Testis (tissue), 3 donors: Measurements from ENCODE around the gene ETFA. TPM values are rescaled to one million over a fixed set of nuclear protein-coding genes. Genes with fewer than 3 reads are reported as not detected.
"Not testable (repeated sequence)": the region's sequence is repeated elsewhere in the genome, so short reads cannot be mapped to it uniquely, and the experiment has no call there.

Source experiments
- DNase-seq: peaks from one replicate; pipeline ENCODE4 v3.0.0-alpha.2; 2019
- H3K27ac ChIP-seq, 2 donors: fragments of 200-600 bp; sonication (generic); one replicate each; pipeline ENCODE4 v1.5.1; 2019
- H3K27me3 ChIP-seq: fragments of 200-600 bp; sonication (generic); one replicate; pipeline ENCODE4 v1.5.1; 2019
- H3K36me3 ChIP-seq: fragments of 200-600 bp; sonication (generic); one replicate; pipeline ENCODE4 v1.5.1; 2017; ENCODE audit warnings: low read depth; ENCODE audit errors: missing control alignments
- H3K4me1 ChIP-seq: fragments of 200-600 bp; sonication (generic); one replicate; pipeline ENCODE4 v1.5.1; 2019
- H3K4me3 ChIP-seq, 2 donors: fragments of 200-600 bp; sonication (generic); one replicate each; pipeline ENCODE4 v1.5.1; 2017 to 2019
- H3K9me3 ChIP-seq: fragments of 200-600 bp; sonication (generic); one replicate; pipeline ENCODE4 v1.5.1; 2017
- POLR2A ChIP-seq: fragments of 450-650 bp; IDR thresholded peaks from one replicate; pipeline ENCODE4 v1.6.1; 2017; ENCODE audit warnings: antibody characterized with exemption, mild to moderate bottlenecking, moderate library complexity
- WGBS, 2 donors: methylation state at CpG; one replicate each; pipeline ENCODE4 v1.1.5; 2018; 5-methylcytosine and 5-hydroxymethylcytosine counted together
- intact Hi-C: fragments of 100-400 bp; cut with DNase I; formaldehyde crosslinking; loops from one replicate; pipeline ENCODE4 v1.15.1; 2023; ENCODE audit warnings: low total_unique reads
- polyA plus RNA-seq: library from polyadenylated mRNA; stranded (reverse); fragments of 350-450 nt; fragmentation: Illumina TruSeq; extraction: RNeasy Lipid Tissue Mini Kit (QIAGEN cat#74804); gene quantifications from one replicate; pipeline ENCODE4 v1.2.3, GENCODE V29; 2014; ENCODE audit warnings: low read depth, low replicate concordance; ENCODE audit not compliant: insufficient read depth
- total RNA-seq, 2 donors: library from RNA; depleted of rRNA; stranded (reverse); fragments of >200 nt; gene quantifications; one replicate each; pipeline ENCODE4 v1.2.3, GENCODE V29; 2016
- TF ChIP-seq, protein P1 (sequence below), 3 experiments: fragments of 450-650 bp in 2 of 3; fragments of 200-600 bp in 1 of 3; sonication (generic) in 1 of 3; IDR thresholded peaks; one replicate each; pipeline ENCODE4 v1.5.1; 2016 to 2019; ENCODE audit warnings: antibody characterized with exemption in 3 of 3, mild to moderate bottlenecking in 2 of 3, moderate library complexity in 1 of 3

The ETFA gene
- total and polyA plus RNA-seq, 3 donors from 2014 or later: 58.3 to 72.7 (median 72.1) TPM

GRCh38 chr15:76278651-76279050, 32.6 kb downstream of the ETFA start:
- intact Hi-C loops: no loop called here
- Histone ChIP-seq H3K27ac (no peak overlapping the region), H3K36me3 (no peaks in the 10 kb centered on the region), H3K4me1 (no peaks in the 10 kb centered on the region), H3K4me3 (no peak overlapping the region), H3K9me3 (no peaks in the 10 kb centered on the region), H3K27me3 (no peaks in the 10 kb centered on the region)
- DNase-seq: no peak
- TF ChIP-seq, protein P1, sequence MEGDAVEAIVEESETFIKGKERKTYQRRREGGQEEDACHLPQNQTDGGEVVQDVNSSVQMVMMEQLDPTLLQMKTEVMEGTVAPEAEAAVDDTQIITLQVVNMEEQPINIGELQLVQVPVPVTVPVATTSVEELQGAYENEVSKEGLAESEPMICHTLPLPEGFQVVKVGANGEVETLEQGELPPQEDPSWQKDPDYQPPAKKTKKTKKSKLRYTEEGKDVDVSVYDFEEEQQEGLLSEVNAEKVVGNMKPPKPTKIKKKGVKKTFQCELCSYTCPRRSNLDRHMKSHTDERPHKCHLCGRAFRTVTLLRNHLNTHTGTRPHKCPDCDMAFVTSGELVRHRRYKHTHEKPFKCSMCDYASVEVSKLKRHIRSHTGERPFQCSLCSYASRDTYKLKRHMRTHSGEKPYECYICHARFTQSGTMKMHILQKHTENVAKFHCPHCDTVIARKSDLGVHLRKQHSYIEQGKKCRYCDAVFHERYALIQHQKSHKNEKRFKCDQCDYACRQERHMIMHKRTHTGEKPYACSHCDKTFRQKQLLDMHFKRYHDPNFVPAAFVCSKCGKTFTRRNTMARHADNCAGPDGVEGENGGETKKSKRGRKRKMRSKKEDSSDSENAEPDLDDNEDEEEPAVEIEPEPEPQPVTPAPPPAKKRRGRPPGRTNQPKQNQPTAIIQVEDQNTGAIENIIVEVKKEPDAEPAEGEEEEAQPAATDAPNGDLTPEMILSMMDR (IDR thresholded peaks at IDR 0.05): no peak
- TF ChIP-seq POLR2A: no peak
- 60 to 76% methylated on average over 1 of the region's 1 CpG for WGBS, 2 donors

DNA sequence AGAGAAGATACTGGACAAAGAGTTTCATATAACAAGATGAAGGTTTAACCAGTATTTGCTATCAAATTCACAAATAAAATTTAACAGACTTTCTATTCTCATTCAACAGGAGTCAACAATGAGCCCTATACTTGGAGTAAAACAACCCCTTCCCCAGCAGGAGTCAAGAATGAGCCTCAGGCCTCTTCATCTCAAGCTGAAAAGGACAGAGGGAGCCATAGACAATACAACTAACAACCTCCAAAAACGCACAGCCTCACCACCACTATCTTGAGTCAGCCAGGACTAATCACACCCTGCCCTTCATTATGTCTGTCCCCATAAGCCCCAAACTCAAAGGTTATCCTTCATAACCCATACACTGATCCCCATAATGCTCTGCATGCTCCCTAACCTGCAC, 36.4 kb downstream of the ETFA start:
- Histone ChIP-seq H3K9me3 (no peaks in the 10 kb centered on the region), H3K4me3 (no peak overlapping the region), H3K36me3 (no peaks in the 10 kb centered on the region), H3K4me1 (no peaks in the 10 kb centered on the region), H3K27me3 (no peaks in the 10 kb centered on the region), H3K27ac (no peak overlapping the region)
- TF ChIP-seq POLR2A: no peak
- TF ChIP-seq, protein P1 (IDR thresholded peaks at IDR 0.05): no peak
- intact Hi-C loops: no loop called here
- DNase-seq: no peak
- WGBS, 2 donors: 83 to 94% methylated on average over 1 of the region's 1 CpG

DNA sequence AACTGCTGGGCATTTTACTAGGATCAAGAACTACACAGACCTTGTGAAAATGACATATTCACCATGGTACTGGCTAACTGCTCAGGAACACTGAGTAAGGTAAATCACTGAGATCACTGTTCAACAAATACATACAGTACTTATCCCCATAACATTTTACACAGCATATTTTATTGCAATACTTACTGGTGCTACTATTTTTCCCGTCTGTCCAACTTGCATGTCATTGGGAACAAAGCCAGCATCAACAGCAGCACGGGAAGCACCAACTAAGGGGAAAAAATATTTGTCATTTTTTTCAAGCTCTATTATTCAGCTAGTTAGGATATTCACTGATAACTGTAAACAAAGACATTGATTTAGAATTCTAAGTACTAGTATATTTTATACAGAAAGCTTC, 37.0 kb downstream of the ETFA start:
- H3K4me1 ChIP-seq: no peaks in the 10 kb centered on the region
- no peak overlapping the region for H3K4me3 ChIP-seq
- WGBS, 2 donors: 21 to 32% methylated on average over 2 of the region's 2 CpGs
- intact Hi-C loops: no loop called here
- no peak overlapping the region for H3K27ac ChIP-seq
- H3K36me3 ChIP-seq: no peaks in the 10 kb centered on the region
- no peak for TF ChIP-seq POLR2A
- TF ChIP-seq, protein P1 (IDR thresholded peaks at IDR 0.05): no peak
- H3K9me3 ChIP-seq: no peaks in the 10 kb centered on the region
- no peaks in the 10 kb centered on the region for H3K27me3 ChIP-seq
- no peak for DNase-seq

GRCh38 chr15:76270876-76271275, 40.4 kb downstream of the ETFA start:
- Histone ChIP-seq H3K27ac (no peak overlapping the region), H3K27me3 (no peaks in the 10 kb centered on the region), H3K36me3 (no peaks in the 10 kb centered on the region), H3K4me1 (no peaks in the 10 kb centered on the region), H3K9me3 (no peaks in the 10 kb centered on the region), H3K4me3 (no peak overlapping the region)
- WGBS, 2 donors: 93 to 98% methylated on average over 6 of the region's 6 CpGs
- no peak for TF ChIP-seq POLR2A
- TF ChIP-seq, protein P1 (IDR thresholded peaks at IDR 0.05): no peak
- no peak for DNase-seq
- intact Hi-C loops: no loop called here

- Histone ChIP-seq H3K4me3 (no peak overlapping the region), H3K9me3 (no peaks in the 10 kb centered on the region), H3K4me1 (no peaks in the 10 kb centered on the region), H3K36me3 (no peaks in the 10 kb centered on the region), H3K27me3 (no peaks in the 10 kb centered on the region), H3K27ac (no peak overlapping the region)
- DNase-seq: no peak
- TF ChIP-seq, protein P1 (IDR thresholded peaks at IDR 0.05): no peak
- no peak for TF ChIP-seq POLR2A
- WGBS, 2 donors: 98 to 99% methylated on average over 6 of the region's 6 CpGs
- intact Hi-C loops: no loop called here
These were observed 44.2 kb downstream of the ETFA start for GRCh38 chr15:76267077-76267476.

- H3K4me1 ChIP-seq, H3K36me3 ChIP-seq, H3K27me3 ChIP-seq, H3K4me3 ChIP-seq, DNase-seq, H3K27ac ChIP-seq, H3K9me3 ChIP-seq, intact Hi-C loops: not testable (repeated sequence)
- 98 to 99% methylated on average over 2 of the region's 2 CpGs for WGBS, 2 donors
These were observed 45.5 kb downstream of the ETFA start for GRCh38 chr15:76265769-76266168.
